Common myeloid progenitor, CD34-positive (primary cell): ENCODE results near the gene CDHR1.
"Not testable (repeated sequence)": the region's sequence is repeated elsewhere in the genome, so short reads cannot be mapped to it uniquely, and the experiment has no call there.

Source experiments
- CTCF ChIA-PET: fragments of 350-600 bp; sonication (Branson Sonifier 250); formaldehyde crosslinking; loops from one replicate; lab custom pipeline; 2021; ENCODE audit warnings: antibody characterized with exemption; lab: Charles Lee
- POLR2A ChIA-PET: fragments of 350-600 bp; sonication (Branson Sonifier 250); formaldehyde crosslinking; loops from one replicate; lab custom pipeline; 2021; ENCODE audit warnings: antibody characterized with exemption; lab: Charles Lee
- DNase-seq, 3 donors: peaks; one replicate each; pipeline versions ENCODE4 v3.0.0 to v3.0.0-alpha.2; 2013
- H3K27ac ChIP-seq, 2 experiments: 1 replicate in 1 of 2; 2 replicates in 1 of 2; pipeline ENCODE4 v1.7.0; 2013; ENCODE audit warnings: inconsistent platforms in 2 of 2, low read length in 2 of 2, mild to moderate bottlenecking in 2 of 2, low read depth in 1 of 2, moderate library complexity in 1 of 2; ENCODE audit not compliant: severe bottlenecking in 2 of 2, insufficient read depth in 1 of 2, poor library complexity in 1 of 2
- H3K27me3 ChIP-seq, 5 experiments: replicated peaks in 2 of 5; 1 replicate in 3 of 5; 2 replicates in 2 of 5; pipeline versions ENCODE4 v1.6.1 to v1.7.0; 2013; ENCODE audit warnings: low read length in 4 of 5, mild to moderate bottlenecking in 2 of 5, moderate library complexity in 2 of 5, inconsistent platforms in 1 of 5; ENCODE audit not compliant: insufficient read depth in 5 of 5, control insufficient read depth in 4 of 5
- H3K36me3 ChIP-seq, 4 experiments: 1 replicate in 2 of 4; 2 replicates in 2 of 4; pipeline versions ENCODE4 v1.6.1 to v1.7.0; 2013; ENCODE audit warnings: low read length in 3 of 4, control low read depth in 1 of 4, mild to moderate bottlenecking in 1 of 4; ENCODE audit not compliant: control insufficient read depth in 4 of 4, insufficient read depth in 4 of 4
- H3K4me1 ChIP-seq, 4 experiments: 1 replicate in 3 of 4; 2 replicates in 1 of 4; pipeline versions ENCODE4 v1.6.1 to v1.7.1; 2013; ENCODE audit warnings: low read length in 3 of 4, mild to moderate bottlenecking in 3 of 4, control low read depth in 1 of 4, inconsistent platforms in 1 of 4, moderate library complexity in 1 of 4; ENCODE audit not compliant: control insufficient read depth in 4 of 4, insufficient read depth in 4 of 4; ENCODE audit errors: control extremely low read depth in 1 of 4
- H3K4me3 ChIP-seq, 7 experiments: 1 replicate in 4 of 7; 2 replicates in 3 of 7; pipeline versions ENCODE4 v1.5.1 to v1.7.0; 2013; ENCODE audit warnings: mild to moderate bottlenecking in 7 of 7, low read length in 6 of 7, moderate library complexity in 6 of 7, inconsistent platforms in 2 of 7, low read depth in 2 of 7, control low read depth in 1 of 7; ENCODE audit not compliant: insufficient read depth in 4 of 7, control insufficient read depth in 1 of 7; ENCODE audit errors: extremely low read depth in 1 of 7
- H3K9me3 ChIP-seq, 5 experiments: 1 replicate in 4 of 5; 2 replicates in 1 of 5; pipeline versions ENCODE4 v1.6.1 to v1.7.1; 2013; ENCODE audit warnings: low read length in 4 of 5, mild to moderate bottlenecking in 2 of 5, inconsistent platforms in 1 of 5, low read depth in 1 of 5, moderate library complexity in 1 of 5; ENCODE audit not compliant: control insufficient read depth in 4 of 5, insufficient read depth in 2 of 5; ENCODE audit errors: control extremely low read depth in 1 of 5
- WGBS: methylation state at CpG from one replicate; pipeline ENCODE4 v1.1.5; 2013; ENCODE audit not compliant: insufficient coverage; 5-methylcytosine and 5-hydroxymethylcytosine counted together

Gene CDHR1

DNA sequence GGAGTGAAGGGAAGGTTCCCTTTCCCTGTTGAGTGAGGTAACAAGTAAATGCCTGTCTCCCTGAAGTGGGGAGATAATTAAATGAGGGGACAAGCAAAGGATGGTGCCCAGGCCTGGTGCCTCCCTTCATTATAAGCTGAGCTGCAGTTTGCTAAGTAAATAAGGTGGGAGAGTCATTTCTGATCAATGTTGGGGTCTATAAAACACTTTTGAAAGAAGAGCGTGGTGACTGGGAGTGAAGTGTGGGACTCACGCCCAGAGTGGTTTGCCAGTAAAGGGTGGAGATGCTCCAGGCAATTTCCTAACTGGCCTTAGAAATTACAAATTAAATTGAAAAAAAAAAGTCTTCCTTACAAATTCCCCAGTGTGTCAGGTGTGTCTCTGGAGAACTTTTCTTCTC lies 30.3 kb upstream of the CDHR1 start:
- WGBS: 80% methylated on average over 1 of the region's 2 CpGs
- Histone ChIP-seq H3K9me3 (peaks cover 0 to 8% (median 0%) of the 10 kb centered on the region in 5 experiments), H3K27me3 (peaks cover 2 to 33% (median 14%) of the 10 kb centered on the region in 5 experiments), H3K27ac (no peak overlapping the region), H3K36me3 (no peaks in the 10 kb centered on the region), H3K4me3 (no peak overlapping the region), H3K4me1 (peaks cover 0 to 2% (median 0%) of the 10 kb centered on the region in 4 experiments)
- no peak for DNase-seq
- POLR2A ChIA-PET: no interaction called here
- CTCF ChIA-PET: interaction anchor here (0.7 to 1.6 kb wide), 4 partner anchors 14 to 56 kb away, joined by 3 to 5 read pairs (median 4); no protein-coding TSS in a partner anchor

DNA sequence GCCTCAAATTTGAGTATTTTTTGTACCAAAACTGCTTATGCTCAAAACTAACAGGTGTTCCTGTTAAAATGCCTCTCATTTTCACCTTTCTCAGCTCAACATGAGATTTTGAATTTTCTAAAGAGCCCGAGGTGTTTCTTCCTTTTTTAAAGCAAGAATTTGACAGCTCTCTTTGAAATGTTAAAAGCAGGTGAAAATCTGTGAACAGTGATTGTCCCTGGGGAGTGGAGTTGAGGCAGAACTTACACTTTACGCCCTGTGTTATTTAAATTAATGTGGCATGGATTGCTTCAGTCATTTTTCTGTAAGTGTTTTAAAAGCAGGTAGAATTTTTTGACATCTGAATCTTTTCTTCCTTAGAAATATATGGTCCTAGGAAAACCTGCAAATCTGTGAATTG lies 29.9 kb upstream of the CDHR1 start:
- POLR2A ChIA-PET: no interaction called here
- Histone ChIP-seq H3K27ac (no peak overlapping the region), H3K27me3 (peaks cover 0 to 29% (median 14%) of the 10 kb centered on the region in 5 experiments), H3K9me3 (peaks cover 0 to 8% (median 0%) of the 10 kb centered on the region in 5 experiments), H3K4me3 (no peak overlapping the region), H3K4me1 (no peaks in the 10 kb centered on the region), H3K36me3 (no peaks in the 10 kb centered on the region)
- CTCF ChIA-PET: interaction anchor here (0.9 to 1.6 kb wide), 4 partner anchors 15 to 56 kb away, joined by 3 to 5 read pairs (median 4); no protein-coding TSS in a partner anchor
- DNase-seq: no peak
- 43% methylated on average over 2 of the region's 2 CpGs for WGBS

DNA sequence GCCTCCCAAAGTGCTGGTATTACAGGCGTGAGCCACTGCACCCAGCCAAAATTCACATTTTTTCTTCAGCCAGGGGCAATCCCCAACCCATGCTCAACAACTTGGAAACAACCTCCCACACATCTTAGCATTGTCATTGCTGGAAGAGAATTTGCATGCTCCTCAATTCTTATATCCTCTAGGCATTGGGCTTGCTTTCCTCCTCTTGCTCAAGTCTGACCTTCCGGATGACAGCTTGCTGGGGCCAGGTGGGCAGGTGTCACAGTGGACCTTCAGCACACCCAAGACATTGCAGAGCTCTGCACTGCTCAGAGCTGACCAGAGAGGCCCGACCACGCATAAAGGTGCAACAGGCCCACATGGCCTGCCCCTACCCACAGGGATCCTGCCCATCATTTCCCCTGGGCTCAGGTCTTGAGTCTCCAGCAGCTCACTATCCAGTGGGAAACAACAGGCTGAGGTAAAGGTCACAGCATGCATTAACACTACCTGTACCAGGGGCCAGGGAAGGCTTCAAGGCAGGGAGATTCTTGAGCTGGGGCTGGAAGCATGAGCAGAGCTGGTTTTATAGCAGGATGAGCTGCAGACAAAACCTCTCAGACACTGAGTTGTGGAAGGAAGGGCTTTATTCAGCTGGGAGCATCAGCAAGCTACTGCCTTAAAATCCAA lies 27.6 kb upstream of the CDHR1 start:
- H3K27me3 ChIP-seq: peaks cover 0 to 21% (median 9%) of the 10 kb centered on the region in 5 experiments
- no peaks in the 10 kb centered on the region for H3K4me1 ChIP-seq
- H3K4me3 ChIP-seq: no peak overlapping the region
- ChIA-PET POLR2A (no interaction called here), CTCF (interaction anchor here (1.1 kb wide), 1 partner anchor 48 kb away, joined by 3 read pairs; no protein-coding TSS in a partner anchor)
- 95% methylated on average over 4 of the region's 4 CpGs for WGBS
- DNase-seq: no peak
- peaks cover 0 to 8% (median 0%) of the 10 kb centered on the region in 5 experiments for H3K9me3 ChIP-seq
- no peak overlapping the region for H3K27ac ChIP-seq
- H3K36me3 ChIP-seq: no peaks in the 10 kb centered on the region

DNA sequence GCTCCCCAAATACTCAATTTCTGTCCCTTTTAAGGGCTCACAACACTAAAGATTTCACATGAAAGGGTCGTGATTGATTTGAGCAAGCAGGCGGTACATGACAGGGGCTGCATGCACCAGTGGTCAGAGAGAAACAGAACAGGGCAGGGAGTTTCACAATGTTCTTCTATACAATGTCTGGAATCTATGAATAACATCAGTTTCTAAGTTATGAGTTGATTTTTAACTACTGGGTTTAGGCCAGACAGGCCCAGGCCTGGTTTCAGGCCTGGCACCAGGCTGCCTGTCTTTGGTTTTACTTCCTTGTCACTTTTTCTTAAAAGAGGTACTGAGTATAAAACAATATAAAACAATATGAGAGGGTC lies 27.1 kb upstream of the CDHR1 start:
- H3K4me3 ChIP-seq, CTCF ChIA-PET, POLR2A ChIA-PET, H3K36me3 ChIP-seq, H3K4me1 ChIP-seq, H3K27ac ChIP-seq, DNase-seq, H3K9me3 ChIP-seq: not testable (repeated sequence)
- no CpG with 5 or more reads among the region's 2 CpGs for WGBS
- peaks cover 0 to 19% (median 6%) of the 10 kb centered on the region in 5 experiments for H3K27me3 ChIP-seq

DNA sequence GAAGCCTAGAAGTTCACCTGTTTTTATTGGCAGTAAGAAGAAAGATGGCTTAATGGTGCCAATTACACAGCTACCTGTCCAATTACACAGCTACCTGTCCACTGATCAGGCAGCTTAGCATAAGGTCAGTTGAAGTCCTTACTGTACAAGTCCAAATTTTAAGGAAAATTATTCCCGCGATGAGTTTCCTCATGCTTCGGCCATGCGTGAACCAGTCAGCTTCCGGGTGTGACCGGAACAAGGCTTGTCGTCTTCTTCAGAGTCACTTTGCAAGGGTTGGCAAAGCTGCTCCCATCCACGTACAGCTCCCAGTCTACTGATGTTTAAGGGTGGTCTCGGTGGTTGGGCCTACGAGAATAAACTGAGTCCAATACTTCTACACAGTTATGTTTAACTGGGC lies 26.0 kb upstream of the CDHR1 start:
- H3K27ac ChIP-seq, POLR2A ChIA-PET, H3K36me3 ChIP-seq, H3K4me3 ChIP-seq, DNase-seq, H3K9me3 ChIP-seq, CTCF ChIA-PET, H3K4me1 ChIP-seq: not testable (repeated sequence)
- peaks cover 0 to 16% (median 6%) of the 10 kb centered on the region in 5 experiments for H3K27me3 ChIP-seq
- WGBS: 96% methylated on average over 9 of the region's 10 CpGs

DNA sequence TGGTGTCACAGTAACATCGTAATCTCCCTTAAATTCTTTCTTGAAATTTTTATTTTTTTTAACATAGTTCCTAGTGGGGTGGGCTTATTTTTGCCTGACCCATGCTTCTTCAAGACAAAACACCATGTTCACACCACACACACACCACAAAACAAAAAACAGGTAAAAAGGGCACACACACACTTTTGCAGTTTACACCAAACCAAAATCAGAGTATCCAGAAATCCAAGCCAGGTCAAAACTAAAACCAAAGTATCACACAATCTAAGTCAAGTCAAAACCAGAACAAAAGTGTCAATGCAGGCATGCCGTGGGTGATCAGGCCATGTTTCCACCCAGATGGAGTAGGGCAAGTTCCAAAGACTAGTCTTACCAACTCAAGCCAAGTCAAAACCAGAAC lies 23.1 kb upstream of the CDHR1 start:
- CTCF ChIA-PET: not testable (repeated sequence)

DNA sequence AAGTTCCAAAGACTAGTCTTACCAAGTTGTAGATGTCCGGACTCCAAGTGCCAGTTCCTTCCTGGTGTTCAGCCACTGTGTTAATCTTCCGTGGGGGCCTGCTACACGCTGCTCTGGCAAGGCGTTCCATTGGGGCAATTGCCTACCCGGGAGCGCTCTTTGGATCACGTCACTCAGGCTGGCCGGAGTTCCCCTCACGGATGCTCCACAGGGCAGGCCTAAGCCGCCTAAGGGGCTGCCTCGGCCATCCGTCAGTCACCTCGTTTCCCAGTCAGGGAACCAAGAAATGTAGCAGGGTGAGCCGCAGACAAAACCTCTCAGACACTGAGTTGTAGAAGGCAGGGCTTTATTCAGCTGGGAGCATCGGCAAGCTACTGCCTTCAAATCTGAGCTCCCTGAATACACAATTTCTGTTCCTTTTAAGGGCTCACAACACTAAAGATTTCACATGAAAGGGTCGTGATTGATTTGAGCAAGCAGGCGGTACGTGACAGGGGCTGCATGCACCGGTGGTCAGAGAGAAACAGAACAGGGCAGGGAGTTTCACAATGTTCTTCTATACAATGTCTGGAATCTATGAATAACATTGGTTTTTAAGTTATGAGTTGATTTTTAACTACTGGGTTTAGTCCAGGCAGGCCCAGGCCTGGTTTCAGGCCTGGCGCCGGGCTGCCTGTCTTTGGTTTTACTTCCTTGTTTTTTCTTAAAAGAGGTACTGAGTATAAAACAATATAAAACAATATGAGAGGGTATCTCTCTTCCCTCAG lies 22.5 kb upstream of the CDHR1 start:
- POLR2A ChIA-PET, DNase-seq, H3K9me3 ChIP-seq, H3K4me3 ChIP-seq, H3K27me3 ChIP-seq, CTCF ChIA-PET, H3K27ac ChIP-seq, H3K4me1 ChIP-seq, H3K36me3 ChIP-seq: not testable (repeated sequence)
- WGBS: 96% methylated on average over 15 of the region's 21 CpGs

More for the DNA sequence above, 23.1 kb upstream of the CDHR1 start:
- DNase-seq, H3K4me3 ChIP-seq, H3K27me3 ChIP-seq, H3K9me3 ChIP-seq, POLR2A ChIA-PET, H3K4me1 ChIP-seq, H3K27ac ChIP-seq, H3K36me3 ChIP-seq: not testable (repeated sequence)
- 100% methylated on average over 1 of the region's 2 CpGs for WGBS
